Caki2 (cell line): ENCODE results near the gene SRRM2. TPM values are rescaled to one million over a fixed set of nuclear protein-coding genes. Genes with fewer than 3 reads are reported as not detected.

Experiments
- DNase-seq: peaks from one replicate; pipeline ENCODE4 v3.0.0-alpha.2; 2015; ENCODE audit warnings: low read depth
- in situ Hi-C: cut with HindIII; loops from 2 replicates; pipeline ENCODE4 v1.10.0; 2016; ENCODE audit warnings: low sequenced_read_pairs, low pct_unique_long_range_greater_than_20kb, mixed read lengths
- total RNA-seq: library from RNA; depleted of rRNA; stranded (reverse); fragments of >200 nt; shearing (Covaris generic); gene quantifications from 2 replicates; pipeline ENCODE4 v1.2.3, GENCODE V29; 2014; ENCODE audit warnings: low replicate concordance

Gene SRRM2
- total RNA-seq, 1 experiment from 2014 or later: 31.2 TPM

- in situ Hi-C loops: no loop called here
- DNase-seq: no peak
Observed at GRCh38 chr16:2751577-2752034, 832 bp upstream of the SRRM2 start.

- in situ Hi-C loops: no loop called here
- DNase-seq: no peak
Observed at GRCh38 chr16:2752850-2753732, 653 bp downstream of the SRRM2 start.

- DNase-seq: no peak
- in situ Hi-C loops: no loop called here
Observed at GRCh38 chr16:2753733-2754020, 1.2 kb downstream of the SRRM2 start.

DNA sequence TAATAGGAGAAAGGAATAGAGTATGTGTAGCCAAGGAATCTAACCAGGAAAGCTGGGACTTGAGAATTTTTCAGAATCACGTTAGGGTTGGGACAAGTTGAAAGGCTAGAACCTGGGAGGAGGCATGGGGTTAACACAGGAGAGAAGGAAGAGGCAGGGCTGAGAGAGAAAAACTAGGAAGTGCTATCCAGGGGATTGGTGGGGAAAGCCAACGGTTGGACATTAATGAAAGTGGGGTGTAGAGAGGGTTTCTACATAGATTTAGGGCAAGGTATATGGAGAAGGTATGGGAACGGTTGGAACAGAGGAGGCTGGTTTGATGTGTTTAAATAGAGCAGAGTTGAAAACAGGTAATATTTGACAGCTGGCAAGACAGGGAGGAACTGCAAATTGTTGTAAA, 2.7 kb downstream of the SRRM2 start:
- in situ Hi-C loops: no loop called here
- DNase-seq: no peak

GRCh38 chr16:2756288-2757015, 4.0 kb downstream of the SRRM2 start:
- no peak for DNase-seq
- in situ Hi-C loops: no loop called here

DNA sequence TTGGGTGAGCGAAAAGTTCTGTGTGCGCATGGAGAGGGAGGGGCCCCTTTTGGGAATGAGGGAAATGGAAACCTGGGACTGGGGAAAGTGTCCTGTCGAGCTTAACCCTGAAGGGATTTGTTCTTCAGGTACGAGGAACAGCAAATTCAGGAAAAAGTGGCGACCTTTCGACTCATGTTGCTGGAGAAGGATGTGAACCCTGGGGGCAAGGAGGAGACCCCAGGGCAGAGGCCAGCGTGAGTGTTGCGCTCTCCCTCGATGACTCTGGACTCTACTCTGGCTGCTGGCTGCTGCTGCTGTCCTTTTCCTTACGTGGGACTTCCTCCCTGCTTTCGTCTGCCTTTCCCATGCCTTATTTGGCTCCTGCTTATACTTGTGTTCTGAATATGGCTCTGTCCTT, 4.9 kb downstream of the SRRM2 start:
- in situ Hi-C loops: no loop called here

GRCh38 chr16:2761472-2761871, 9.0 kb downstream of the SRRM2 start:
- DNase-seq: no peak
- in situ Hi-C loops: no loop called here

More for the DNA sequence above, 4.9 kb downstream of the SRRM2 start:
- DNase-seq: no peak

DNA sequence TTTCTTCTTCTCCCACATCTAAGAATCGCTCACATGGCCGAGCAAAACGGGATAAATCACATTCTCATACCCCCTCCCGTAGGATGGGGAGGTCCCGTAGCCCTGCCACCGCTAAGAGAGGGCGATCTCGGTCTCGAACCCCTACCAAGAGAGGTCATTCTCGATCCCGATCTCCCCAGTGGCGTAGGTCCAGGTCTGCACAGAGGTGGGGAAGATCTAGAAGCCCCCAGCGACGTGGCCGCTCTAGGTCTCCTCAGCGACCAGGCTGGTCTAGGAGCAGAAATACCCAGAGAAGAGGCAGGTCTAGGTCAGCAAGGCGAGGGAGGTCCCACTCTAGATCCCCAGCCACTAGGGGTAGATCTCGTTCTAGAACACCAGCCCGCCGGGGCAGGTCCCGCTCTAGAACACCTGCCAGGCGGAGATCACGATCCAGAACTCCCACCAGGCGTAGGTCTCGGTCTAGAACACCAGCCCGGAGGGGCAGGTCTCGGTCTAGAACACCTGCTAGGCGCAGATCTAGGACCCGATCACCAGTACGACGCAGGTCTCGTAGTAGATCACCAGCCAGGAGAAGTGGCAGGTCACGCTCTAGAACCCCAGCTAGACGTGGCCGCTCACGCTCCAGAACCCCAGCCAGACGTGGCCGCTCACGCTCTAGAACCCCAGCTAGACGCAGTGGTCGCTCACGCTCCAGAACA, 9.6 kb downstream of the SRRM2 start:
- in situ Hi-C loops: no loop called here

DNA sequence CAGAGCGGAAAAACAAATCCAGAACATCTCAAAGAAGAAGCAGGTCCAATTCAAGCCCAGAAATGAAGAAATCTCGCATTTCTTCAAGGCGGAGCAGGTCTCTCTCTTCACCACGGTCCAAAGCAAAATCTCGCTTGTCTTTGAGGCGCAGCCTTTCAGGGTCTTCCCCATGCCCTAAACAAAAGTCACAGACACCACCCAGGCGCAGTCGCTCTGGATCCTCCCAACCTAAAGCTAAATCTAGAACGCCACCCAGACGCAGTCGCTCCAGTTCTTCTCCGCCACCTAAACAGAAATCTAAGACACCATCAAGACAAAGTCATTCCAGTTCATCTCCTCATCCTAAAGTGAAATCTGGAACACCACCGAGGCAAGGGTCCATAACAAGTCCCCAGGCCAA, 10.3 kb downstream of the SRRM2 start:
- in situ Hi-C loops: no loop called here
- no peak for DNase-seq

More for the DNA sequence above, 9.6 kb downstream of the SRRM2 start:
- no peak for DNase-seq

- in situ Hi-C loops: no loop called here
- DNase-seq: no peak
Observed at GRCh38 chr16:2763173-2763572, 10.7 kb downstream of the SRRM2 start.

DNA sequence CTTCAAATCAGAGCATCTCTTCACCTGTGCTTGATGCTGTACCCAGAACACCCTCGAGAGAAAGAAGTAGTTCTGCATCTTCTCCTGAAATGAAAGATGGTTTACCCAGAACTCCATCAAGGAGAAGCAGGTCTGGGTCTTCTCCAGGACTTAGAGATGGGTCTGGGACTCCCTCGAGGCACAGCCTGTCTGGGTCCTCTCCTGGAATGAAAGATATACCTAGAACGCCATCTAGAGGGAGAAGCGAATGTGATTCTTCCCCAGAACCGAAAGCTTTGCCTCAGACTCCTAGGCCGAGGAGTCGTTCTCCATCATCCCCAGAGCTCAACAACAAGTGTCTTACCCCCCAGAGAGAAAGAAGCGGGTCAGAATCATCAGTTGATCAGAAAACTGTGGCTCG, 12.3 kb downstream of the SRRM2 start:
- in situ Hi-C loops: no loop called here
- DNase-seq: no peak

- in situ Hi-C loops: no loop called here
- DNase-seq: no peak
Observed at GRCh38 chr16:2765462-2766404, 13.3 kb downstream of the SRRM2 start.

- in situ Hi-C loops: no loop called here
- no peak for DNase-seq
Observed at GRCh38 chr16:2766430-2767139, 14.1 kb downstream of the SRRM2 start.

- in situ Hi-C loops: no loop called here
- no peak for DNase-seq
Observed at GRCh38 chr16:2767140-2767731, 14.8 kb downstream of the SRRM2 start.

DNA sequence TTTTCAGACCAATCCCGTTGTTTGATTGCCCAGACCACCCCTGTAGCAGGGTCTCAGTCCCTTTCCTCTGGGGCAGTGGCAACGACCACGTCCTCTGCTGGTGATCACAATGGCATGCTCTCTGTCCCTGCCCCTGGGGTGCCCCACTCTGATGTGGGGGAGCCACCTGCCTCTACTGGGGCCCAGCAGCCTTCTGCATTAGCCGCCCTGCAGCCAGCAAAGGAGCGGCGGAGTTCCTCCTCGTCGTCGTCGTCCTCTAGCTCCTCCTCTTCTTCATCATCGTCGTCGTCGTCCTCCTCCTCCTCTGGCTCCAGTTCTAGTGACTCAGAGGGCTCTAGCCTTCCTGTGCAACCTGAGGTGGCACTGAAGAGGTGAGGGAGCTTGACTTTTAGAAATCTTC, 15.5 kb downstream of the SRRM2 start:
- DNase-seq: no peak
- in situ Hi-C loops: no loop called here

DNA sequence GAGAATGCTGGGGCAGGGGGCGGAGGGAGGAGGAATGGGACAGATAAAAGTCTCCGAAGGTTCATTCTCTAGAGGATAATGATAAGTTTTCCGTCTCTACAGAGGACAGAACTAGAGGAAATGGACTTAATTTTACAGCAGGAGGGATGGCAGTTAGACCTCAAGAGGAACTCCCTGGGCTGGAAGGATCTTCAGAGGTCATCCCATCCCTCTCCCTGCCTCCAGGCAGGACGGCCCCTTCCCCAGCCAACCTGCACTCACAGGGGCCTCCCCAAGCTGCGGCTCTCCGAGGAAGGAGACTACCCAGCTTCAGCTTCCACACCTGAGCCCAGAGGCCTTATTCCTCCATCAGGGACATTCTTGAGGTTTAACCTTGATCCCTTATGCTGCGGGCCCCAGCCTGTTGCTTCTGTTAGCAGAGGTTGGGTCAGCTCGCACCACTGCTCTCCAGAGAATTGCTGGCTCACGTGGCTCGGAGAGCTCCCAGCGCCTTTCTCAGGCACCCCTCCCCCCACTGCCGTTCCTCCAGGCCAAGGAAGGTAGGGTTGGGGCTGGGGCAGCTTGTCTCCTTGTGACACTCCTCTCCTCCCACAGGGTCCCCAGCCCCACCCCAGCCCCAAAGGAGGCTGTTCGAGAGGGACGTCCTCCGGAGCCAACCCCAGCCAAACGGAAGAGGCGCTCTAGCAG, 16.1 kb downstream of the SRRM2 start:
- in situ Hi-C loops: no loop called here
- no peak for DNase-seq

DNA sequence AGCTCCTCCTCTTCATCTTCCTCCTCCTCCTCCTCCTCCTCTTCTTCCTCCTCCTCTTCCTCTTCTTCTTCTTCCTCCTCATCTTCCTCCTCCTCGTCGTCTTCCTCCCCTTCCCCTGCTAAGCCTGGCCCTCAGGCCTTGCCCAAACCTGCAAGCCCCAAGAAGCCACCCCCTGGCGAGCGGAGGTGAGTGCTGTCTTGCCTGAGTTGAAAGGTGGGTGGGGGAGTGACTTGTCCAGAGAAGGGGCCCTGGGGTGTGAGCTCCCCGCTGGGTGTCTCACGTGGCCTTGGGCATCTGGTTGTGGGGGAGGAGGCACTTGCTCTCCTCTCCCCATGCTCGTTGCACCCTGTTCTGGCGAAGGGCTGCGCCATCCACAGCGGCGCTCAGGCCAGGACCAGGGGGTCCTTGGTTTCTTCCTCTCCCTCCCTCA, 16.7 kb downstream of the SRRM2 start:
- in situ Hi-C loops: no loop called here
- DNase-seq: no peak
